ENCODE measurements around the gene ARNT2.

- TF ChIP-seq, protein P1, sequence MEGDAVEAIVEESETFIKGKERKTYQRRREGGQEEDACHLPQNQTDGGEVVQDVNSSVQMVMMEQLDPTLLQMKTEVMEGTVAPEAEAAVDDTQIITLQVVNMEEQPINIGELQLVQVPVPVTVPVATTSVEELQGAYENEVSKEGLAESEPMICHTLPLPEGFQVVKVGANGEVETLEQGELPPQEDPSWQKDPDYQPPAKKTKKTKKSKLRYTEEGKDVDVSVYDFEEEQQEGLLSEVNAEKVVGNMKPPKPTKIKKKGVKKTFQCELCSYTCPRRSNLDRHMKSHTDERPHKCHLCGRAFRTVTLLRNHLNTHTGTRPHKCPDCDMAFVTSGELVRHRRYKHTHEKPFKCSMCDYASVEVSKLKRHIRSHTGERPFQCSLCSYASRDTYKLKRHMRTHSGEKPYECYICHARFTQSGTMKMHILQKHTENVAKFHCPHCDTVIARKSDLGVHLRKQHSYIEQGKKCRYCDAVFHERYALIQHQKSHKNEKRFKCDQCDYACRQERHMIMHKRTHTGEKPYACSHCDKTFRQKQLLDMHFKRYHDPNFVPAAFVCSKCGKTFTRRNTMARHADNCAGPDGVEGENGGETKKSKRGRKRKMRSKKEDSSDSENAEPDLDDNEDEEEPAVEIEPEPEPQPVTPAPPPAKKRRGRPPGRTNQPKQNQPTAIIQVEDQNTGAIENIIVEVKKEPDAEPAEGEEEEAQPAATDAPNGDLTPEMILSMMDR (IDR thresholded peaks at IDR 0.05), result no peak
- TF ChIP-seq POLR2AphosphoS5 (IDR thresholded peaks at IDR 0.05; ENCODE audit: insufficient read depth in 1 of 2, low read depth in 1 of 2) (no peak), POLR2A (IDR thresholded peaks at IDR 0.05) (no peak)
Observed at GRCh38 chr15:80605591-80606150, 201.5 kb downstream of the ARNT2 start.

All from vagina (tissue), 2 donors.